Measurements from ENCODE around the gene CDHR3. TPM values are rescaled to one million over a fixed set of nuclear protein-coding genes. Genes with fewer than 3 reads are reported as not detected.

The CDHR3 gene
- total RNA-seq, 1 donor from 2014 or later = 2.3 TPM

DNA sequence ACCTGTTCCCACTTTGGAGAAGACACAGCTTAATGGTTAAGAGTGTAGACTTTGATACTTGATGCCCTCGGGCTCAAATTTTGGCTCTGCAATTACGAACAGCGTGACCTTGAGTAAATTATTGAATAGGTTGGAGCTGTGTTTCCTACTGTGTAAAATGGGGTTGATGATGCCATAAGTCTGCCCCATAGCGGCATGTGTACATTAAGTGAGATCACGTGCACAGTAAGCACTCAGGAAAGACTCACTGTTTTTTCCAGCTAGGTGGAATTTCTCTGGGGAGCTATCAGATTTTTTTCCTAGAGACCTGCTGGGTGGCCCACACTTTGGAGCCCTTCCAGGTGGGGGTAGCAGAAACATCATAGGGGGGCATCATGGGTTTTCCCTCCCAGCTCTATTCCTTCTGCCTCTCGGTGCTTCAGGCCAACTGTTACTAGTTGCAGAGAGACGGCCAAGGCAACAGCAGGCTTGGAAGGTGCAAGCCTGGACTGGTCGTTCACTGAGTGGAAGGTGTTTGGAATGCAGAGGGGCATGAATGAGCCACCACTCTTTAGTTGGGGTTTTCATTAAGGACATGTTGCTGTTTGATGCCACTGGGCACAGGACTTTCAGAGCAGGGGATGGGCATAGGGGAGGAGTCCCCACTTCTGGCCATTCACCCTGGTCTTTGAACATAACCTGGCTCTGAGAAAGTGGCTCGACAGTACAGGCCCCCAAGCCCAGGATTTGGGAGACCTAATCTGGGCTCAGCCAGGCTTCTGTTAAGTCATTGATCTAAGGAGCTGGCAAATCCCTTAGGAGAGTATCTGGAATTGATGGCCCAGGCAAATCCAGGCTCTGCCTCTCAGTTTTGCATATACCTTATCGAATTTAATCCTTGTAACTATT is 85.0 kb downstream of the CDHR3 start:
- Mint-ChIP-seq H3K36me3 (ENCODE audit: unreplicated experiment) (no peaks in the 10 kb centered on the region), H3K27ac (ENCODE audit: unreplicated experiment) (no peak overlapping the region), H3K9me3 (ENCODE audit: unreplicated experiment) (no peaks in the 10 kb centered on the region), H3K27me3 (ENCODE audit: unreplicated experiment) (peaks cover 43% of the 10 kb centered on the region), H3K4me3 (ENCODE audit: unreplicated experiment) (no peak overlapping the region), H3K4me1 (ENCODE audit: unreplicated experiment) (peaks cover 7% of the 10 kb centered on the region)
- TF ChIP-seq, protein P1, sequence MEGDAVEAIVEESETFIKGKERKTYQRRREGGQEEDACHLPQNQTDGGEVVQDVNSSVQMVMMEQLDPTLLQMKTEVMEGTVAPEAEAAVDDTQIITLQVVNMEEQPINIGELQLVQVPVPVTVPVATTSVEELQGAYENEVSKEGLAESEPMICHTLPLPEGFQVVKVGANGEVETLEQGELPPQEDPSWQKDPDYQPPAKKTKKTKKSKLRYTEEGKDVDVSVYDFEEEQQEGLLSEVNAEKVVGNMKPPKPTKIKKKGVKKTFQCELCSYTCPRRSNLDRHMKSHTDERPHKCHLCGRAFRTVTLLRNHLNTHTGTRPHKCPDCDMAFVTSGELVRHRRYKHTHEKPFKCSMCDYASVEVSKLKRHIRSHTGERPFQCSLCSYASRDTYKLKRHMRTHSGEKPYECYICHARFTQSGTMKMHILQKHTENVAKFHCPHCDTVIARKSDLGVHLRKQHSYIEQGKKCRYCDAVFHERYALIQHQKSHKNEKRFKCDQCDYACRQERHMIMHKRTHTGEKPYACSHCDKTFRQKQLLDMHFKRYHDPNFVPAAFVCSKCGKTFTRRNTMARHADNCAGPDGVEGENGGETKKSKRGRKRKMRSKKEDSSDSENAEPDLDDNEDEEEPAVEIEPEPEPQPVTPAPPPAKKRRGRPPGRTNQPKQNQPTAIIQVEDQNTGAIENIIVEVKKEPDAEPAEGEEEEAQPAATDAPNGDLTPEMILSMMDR (IDR thresholded peaks at IDR 0.05) = no peak
- no peak for DNase-seq (ENCODE audit: extremely low spot score, unreplicated experiment)

DNA sequence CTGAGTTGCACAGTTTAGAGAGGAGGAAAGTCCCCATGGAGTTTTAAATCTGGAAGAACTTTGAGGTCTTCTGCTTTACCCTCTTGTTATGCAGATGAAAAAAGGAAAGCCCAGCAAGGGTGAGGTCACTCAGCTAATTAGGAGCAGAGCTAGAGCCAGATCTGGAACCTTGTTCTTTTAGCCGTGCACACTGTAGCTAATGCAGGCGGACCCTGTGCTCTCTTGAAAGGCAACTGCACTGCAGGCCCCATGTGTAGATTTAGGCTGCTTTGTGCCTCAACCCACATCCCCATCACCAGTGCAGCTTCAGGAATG is 85.6 kb downstream of the CDHR3 start:
- H3K27ac Mint-ChIP-seq (ENCODE audit: unreplicated experiment) = no peak overlapping the region
- H3K36me3 Mint-ChIP-seq (ENCODE audit: unreplicated experiment) = no peaks in the 10 kb centered on the region
- no peaks in the 10 kb centered on the region for H3K9me3 Mint-ChIP-seq (ENCODE audit: unreplicated experiment)
- peaks cover 5% of the 10 kb centered on the region for H3K4me1 Mint-ChIP-seq (ENCODE audit: unreplicated experiment)
- no peak for DNase-seq (ENCODE audit: extremely low spot score, unreplicated experiment)
- no peak overlapping the region for H3K4me3 Mint-ChIP-seq (ENCODE audit: unreplicated experiment)
- H3K27me3 Mint-ChIP-seq (ENCODE audit: unreplicated experiment) = peaks cover 43% of the 10 kb centered on the region
- TF ChIP-seq, protein P1 (IDR thresholded peaks at IDR 0.05) = no peak

DNA sequence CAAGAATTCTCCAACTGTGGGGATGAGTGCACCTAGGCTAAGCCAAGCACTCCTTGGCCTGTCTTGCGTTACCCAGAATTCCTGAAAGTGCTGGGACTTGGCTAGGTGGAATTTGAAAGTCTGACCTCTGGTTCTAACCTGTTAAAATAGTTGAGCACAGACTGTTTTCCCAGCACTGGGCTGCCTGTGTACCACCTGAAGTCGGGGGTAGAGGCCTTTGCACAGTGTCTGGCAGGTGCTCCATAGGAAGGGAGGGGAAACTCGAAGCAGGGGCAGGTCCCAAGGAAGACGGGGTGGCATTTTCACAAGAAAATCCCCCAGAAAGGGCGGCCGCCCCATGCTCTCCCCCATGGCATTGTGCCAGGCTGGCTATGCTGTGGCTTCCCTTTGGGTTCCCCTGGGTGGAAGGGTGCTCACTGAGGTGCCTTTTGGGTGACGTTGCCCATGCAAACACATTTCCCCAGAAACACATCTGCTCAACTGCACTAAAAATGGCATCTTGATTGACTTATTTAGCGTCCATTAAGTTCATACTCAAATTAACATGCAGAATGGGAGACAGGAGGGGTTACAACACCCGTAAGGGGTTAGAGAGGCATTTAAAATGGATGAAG is 86.2 kb downstream of the CDHR3 start:
- H3K9me3 Mint-ChIP-seq (ENCODE audit: unreplicated experiment) = no peaks in the 10 kb centered on the region
- no peak for DNase-seq (ENCODE audit: extremely low spot score, unreplicated experiment)
- H3K27me3 Mint-ChIP-seq (ENCODE audit: unreplicated experiment) = peaks cover 44% of the 10 kb centered on the region
- TF ChIP-seq, protein P1 (IDR thresholded peaks at IDR 0.05) = no peak
- H3K4me3 Mint-ChIP-seq (ENCODE audit: unreplicated experiment) = no peak overlapping the region
- H3K27ac Mint-ChIP-seq (ENCODE audit: unreplicated experiment) = no peak overlapping the region
- H3K36me3 Mint-ChIP-seq (ENCODE audit: unreplicated experiment) = no peaks in the 10 kb centered on the region
- peaks cover 4% of the 10 kb centered on the region for H3K4me1 Mint-ChIP-seq (ENCODE audit: unreplicated experiment)

DNA sequence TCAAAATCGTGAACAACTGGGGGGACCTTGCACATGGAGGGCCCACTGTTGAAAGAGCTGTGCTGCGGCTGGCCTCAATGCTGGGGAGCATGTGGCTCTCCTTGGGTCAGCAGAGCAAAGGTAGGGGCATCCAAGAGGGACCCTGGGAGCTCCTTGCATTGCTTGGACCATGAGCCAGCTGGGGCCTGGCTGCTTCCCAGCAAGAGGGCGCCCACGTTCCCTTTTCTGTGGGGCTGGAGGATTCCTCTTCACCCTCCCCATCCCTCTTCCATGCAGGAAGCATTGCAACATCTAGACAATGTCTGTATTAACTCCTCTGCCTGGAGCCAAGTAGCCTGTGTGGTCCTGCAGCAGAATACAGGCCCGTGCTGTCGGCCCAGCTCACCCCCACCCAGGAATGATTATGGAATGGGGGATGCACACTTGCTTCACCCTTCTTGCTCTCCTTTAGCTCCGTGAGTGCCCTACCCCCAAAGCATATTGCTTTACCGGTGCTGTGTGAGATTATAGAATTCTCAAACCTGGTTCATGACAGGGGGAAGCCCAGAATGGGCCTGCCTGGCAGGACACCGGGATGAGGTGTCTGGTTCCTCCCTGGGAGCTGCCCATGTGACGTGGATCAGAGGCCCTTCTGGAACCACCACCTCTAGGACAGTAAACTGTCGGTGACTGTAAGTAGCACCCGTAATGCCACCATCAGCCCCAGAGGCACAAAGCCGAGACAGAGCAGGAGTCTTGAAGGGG is 87.1 kb downstream of the CDHR3 start:
- peaks cover 3% of the 10 kb centered on the region for H3K4me1 Mint-ChIP-seq (ENCODE audit: unreplicated experiment)
- H3K9me3 Mint-ChIP-seq (ENCODE audit: unreplicated experiment) = no peaks in the 10 kb centered on the region
- H3K4me3 Mint-ChIP-seq (ENCODE audit: unreplicated experiment) = no peak overlapping the region
- TF ChIP-seq, protein P1 (IDR thresholded peaks at IDR 0.05) = peak; percentile 21
- H3K27ac Mint-ChIP-seq (ENCODE audit: unreplicated experiment) = no peak overlapping the region
- peaks cover 43% of the 10 kb centered on the region for H3K27me3 Mint-ChIP-seq (ENCODE audit: unreplicated experiment)
- H3K36me3 Mint-ChIP-seq (ENCODE audit: unreplicated experiment) = no peaks in the 10 kb centered on the region
- DNase-seq (ENCODE audit: extremely low spot score, unreplicated experiment) = no peak

DNA sequence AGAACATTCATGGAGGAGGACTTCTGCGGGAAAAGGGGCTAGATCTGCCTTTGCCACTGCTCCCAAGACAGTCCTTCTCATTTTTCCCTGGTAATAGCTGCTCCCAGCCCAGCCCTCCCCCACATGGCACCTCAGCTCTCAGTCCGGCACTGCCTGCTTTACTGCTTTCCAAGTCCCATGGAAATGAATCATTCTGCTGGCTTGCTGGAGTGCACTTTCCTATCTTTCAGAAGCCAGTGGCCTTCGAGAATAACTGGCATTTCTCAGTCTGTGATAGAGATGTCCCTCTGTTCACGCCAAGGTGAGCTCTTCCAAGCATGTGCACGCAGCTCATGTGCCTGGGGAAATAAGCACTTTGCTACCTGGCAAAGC is 87.7 kb downstream of the CDHR3 start:
- TF ChIP-seq, protein P1 (IDR thresholded peaks at IDR 0.05) = no peak
- H3K4me3 Mint-ChIP-seq (ENCODE audit: unreplicated experiment) = no peak overlapping the region
- DNase-seq (ENCODE audit: extremely low spot score, unreplicated experiment) = no peak
- no peaks in the 10 kb centered on the region for H3K4me1 Mint-ChIP-seq (ENCODE audit: unreplicated experiment)
- H3K9me3 Mint-ChIP-seq (ENCODE audit: unreplicated experiment) = no peaks in the 10 kb centered on the region
- H3K27ac Mint-ChIP-seq (ENCODE audit: unreplicated experiment) = no peak overlapping the region
- H3K27me3 Mint-ChIP-seq (ENCODE audit: unreplicated experiment) = peaks cover 44% of the 10 kb centered on the region
- no peaks in the 10 kb centered on the region for H3K36me3 Mint-ChIP-seq (ENCODE audit: unreplicated experiment)
